GM04503 (cell line): ENCODE results near the gene SEC16A.
A peak's percentile ranks its signal among the peaks of the same experiment; 100 is the strongest.

Experiments used
- DNase-seq: peaks from one replicate; pipeline ENCODE4 v3.0.0-alpha.2; 2012; ENCODE audit warnings: low read depth

Gene SEC16A

GRCh38 chr9:136486823-136487620, 4.2 kb upstream of the SEC16A start:
- DNase-seq: no peak

GRCh38 chr9:136486131-136486530, 3.3 kb upstream of the SEC16A start:
- no peak for DNase-seq

GRCh38 chr9:136485049-136486045, 2.5 kb upstream of the SEC16A start:
- peak; percentile 17 for DNase-seq

GRCh38 chr9:136484153-136485048, 1.6 kb upstream of the SEC16A start:
- no peak for DNase-seq

GRCh38 chr9:136483589-136484152, 831 bp upstream of the SEC16A start:
- peak; percentile 27 for DNase-seq

GRCh38 chr9:136482046-136482792, 621 bp downstream of the SEC16A start:
- DNase-seq: peak; percentile 12

GRCh38 chr9:136481558-136481957, 1.3 kb downstream of the SEC16A start:
- no peak for DNase-seq

GRCh38 chr9:136476369-136477150, 6.3 kb downstream of the SEC16A start:
- no peak for DNase-seq

GRCh38 chr9:136474974-136475865, 7.6 kb downstream of the SEC16A start:
- no peak for DNase-seq

GRCh38 chr9:136474021-136474640, 8.7 kb downstream of the SEC16A start:
- no peak for DNase-seq

- no peak for DNase-seq
Measured at GRCh38 chr9:136473354-136473721, 9.5 kb downstream of the SEC16A start.

- DNase-seq: no peak
Measured at GRCh38 chr9:136472640-136473353, 10.0 kb downstream of the SEC16A start.

- no peak for DNase-seq
Measured at GRCh38 chr9:136471802-136472487, 10.9 kb downstream of the SEC16A start.

GRCh38 chr9:136470792-136471469, 11.9 kb downstream of the SEC16A start:
- DNase-seq: no peak

- DNase-seq: no peak
Measured at GRCh38 chr9:136470356-136470755, 12.5 kb downstream of the SEC16A start.

- no peak for DNase-seq
Measured at GRCh38 chr9:136467766-136468165, 15.1 kb downstream of the SEC16A start.

GRCh38 chr9:136466155-136466541, 16.7 kb downstream of the SEC16A start:
- DNase-seq: no peak
